ENCODE results near the gene ACSF3.

ACSF3 gene

GRCh38 chr16:89123831-89124100 is 30.1 kb downstream of the ACSF3 start:
- no peak for DNase-seq
- Histone ChIP-seq H3K79me1 (ENCODE audit: low read length) (no peaks in the 10 kb centered on the region), H3K23ac (ENCODE audit: low read length) (no peak overlapping the region), H4K8ac (ENCODE audit: low read depth, low read length) (no peak overlapping the region), H2AFZ (ENCODE audit: insufficient read depth, low read length, poor library complexity) (no peak overlapping the region), H4K91ac (ENCODE audit: low read depth, low read length) (no peak overlapping the region), H3K79me2 (ENCODE audit: control insufficient read depth, insufficient read depth, low read length, poor library complexity) (no peaks in the 10 kb centered on the region), H3K4me2 (ENCODE audit: low read length) (no peak overlapping the region), H3K36me3 (ENCODE audit: control insufficient read depth in 1 of 2, insufficient read depth in 2 of 2, low read length in 2 of 2) (peaks cover 31 to 45% of the 10 kb centered on the region in 2 experiments), H3K4me1 (ENCODE audit: control insufficient read depth in 1 of 2, insufficient read depth in 2 of 2, low read length in 2 of 2) (no peaks in the 10 kb centered on the region), H3K9me3 (ENCODE audit: insufficient read depth, low read depth, low read length) (peaks cover 7% of the 10 kb centered on the region), H3K4me3 (ENCODE audit: low read depth, low read length) (no peak overlapping the region), H3K9ac (ENCODE audit: low read length) (no peak overlapping the region), H3K18ac (ENCODE audit: low read length) (no peak overlapping the region), H2AK5ac (ENCODE audit: low read length) (no peak overlapping the region), H4K12ac (ENCODE audit: low read depth, low read length) (no peak overlapping the region), H3K27me3 (ENCODE audit: insufficient read depth, low read length) (no peaks in the 10 kb centered on the region), H2BK12ac (ENCODE audit: low read length) (no peak overlapping the region), H3K4ac (ENCODE audit: low read depth, low read length) (no peak overlapping the region), H3K14ac (ENCODE audit: low read length) (no peak overlapping the region), H2BK120ac (ENCODE audit: insufficient read depth, low read length, poor library complexity) (no peak overlapping the region), H3K27ac (ENCODE audit: low read depth, low read length) (no peak overlapping the region), H2BK5ac (ENCODE audit: low read depth, low read length, poor library complexity) (no peak overlapping the region)
- WGBS (ENCODE audit: extremely low coverage, insufficient coverage, insufficient read length): no CpG with 5 or more reads among the region's 12 CpGs

- Histone ChIP-seq H3K4me1 (ENCODE audit: control insufficient read depth in 1 of 2, insufficient read depth in 2 of 2, low read length in 2 of 2) (no peaks in the 10 kb centered on the region), H2BK12ac (ENCODE audit: low read length) (no peak overlapping the region), H2AFZ (ENCODE audit: insufficient read depth, low read length, poor library complexity) (no peak overlapping the region), H2AK5ac (ENCODE audit: low read length) (no peak overlapping the region), H4K91ac (ENCODE audit: low read depth, low read length) (no peak overlapping the region), H2BK120ac (ENCODE audit: insufficient read depth, low read length, poor library complexity) (no peak overlapping the region), H3K36me3 (ENCODE audit: control insufficient read depth in 1 of 2, insufficient read depth in 2 of 2, low read length in 2 of 2) (peaks cover 18 to 22% of the 10 kb centered on the region in 2 experiments), H3K79me1 (ENCODE audit: low read length) (no peaks in the 10 kb centered on the region), H3K27ac (ENCODE audit: low read depth, low read length) (no peak overlapping the region), H3K14ac (ENCODE audit: low read length) (no peak overlapping the region), H3K79me2 (ENCODE audit: control insufficient read depth, insufficient read depth, low read length, poor library complexity) (no peaks in the 10 kb centered on the region), H2BK5ac (ENCODE audit: low read depth, low read length, poor library complexity) (no peak overlapping the region), H3K4me3 (ENCODE audit: low read depth, low read length) (no peak overlapping the region), H3K18ac (ENCODE audit: low read length) (no peak overlapping the region), H3K9ac (ENCODE audit: low read length) (no peak overlapping the region), H3K4ac (ENCODE audit: low read depth, low read length) (no peak overlapping the region), H3K9me3 (ENCODE audit: insufficient read depth, low read depth, low read length) (peaks cover 2% of the 10 kb centered on the region), H3K23ac (ENCODE audit: low read length) (no peak overlapping the region), H4K12ac (ENCODE audit: low read depth, low read length) (no peak overlapping the region), H4K8ac (ENCODE audit: low read depth, low read length) (no peak overlapping the region), H3K27me3 (ENCODE audit: insufficient read depth, low read length) (no peaks in the 10 kb centered on the region), H3K4me2 (ENCODE audit: low read length) (no peak overlapping the region)
- no CpG with 5 or more reads among the region's 1 CpG for WGBS (ENCODE audit: extremely low coverage, insufficient coverage, insufficient read length)
- DNase-seq: no peak
Observed at GRCh38 chr16:89129378-89129777, 35.7 kb downstream of the ACSF3 start.

- Histone ChIP-seq H3K27me3 (ENCODE audit: insufficient read depth, low read length) (no peaks in the 10 kb centered on the region), H3K79me2 (ENCODE audit: control insufficient read depth, insufficient read depth, low read length, poor library complexity) (no peaks in the 10 kb centered on the region), H3K18ac (ENCODE audit: low read length) (no peak overlapping the region), H4K8ac (ENCODE audit: low read depth, low read length) (no peak overlapping the region), H3K4me2 (ENCODE audit: low read length) (no peak overlapping the region), H3K14ac (ENCODE audit: low read length) (no peak overlapping the region), H3K9me3 (ENCODE audit: insufficient read depth, low read depth, low read length) (no peaks in the 10 kb centered on the region), H4K12ac (ENCODE audit: low read depth, low read length) (no peak overlapping the region), H3K4me1 (ENCODE audit: control insufficient read depth in 1 of 2, insufficient read depth in 2 of 2, low read length in 2 of 2) (no peaks in the 10 kb centered on the region), H4K91ac (ENCODE audit: low read depth, low read length) (no peak overlapping the region), H3K23ac (ENCODE audit: low read length) (no peak overlapping the region), H3K4ac (ENCODE audit: low read depth, low read length) (no peak overlapping the region), H3K9ac (ENCODE audit: low read length) (no peak overlapping the region), H2BK5ac (ENCODE audit: low read depth, low read length, poor library complexity) (no peak overlapping the region), H2BK12ac (ENCODE audit: low read length) (no peak overlapping the region), H2BK120ac (ENCODE audit: insufficient read depth, low read length, poor library complexity) (no peak overlapping the region), H2AFZ (ENCODE audit: insufficient read depth, low read length, poor library complexity) (no peak overlapping the region), H3K4me3 (ENCODE audit: low read depth, low read length) (no peak overlapping the region), H3K27ac (ENCODE audit: low read depth, low read length) (no peak overlapping the region), H3K79me1 (ENCODE audit: low read length) (no peaks in the 10 kb centered on the region), H2AK5ac (ENCODE audit: low read length) (no peak overlapping the region), H3K36me3 (ENCODE audit: control insufficient read depth in 1 of 2, insufficient read depth in 2 of 2, low read length in 2 of 2) (peaks cover 17 to 24% of the 10 kb centered on the region in 2 experiments)
- no peak for DNase-seq
- no CpG with 5 or more reads among the region's 5 CpGs for WGBS (ENCODE audit: extremely low coverage, insufficient coverage, insufficient read length)
Observed at GRCh38 chr16:89130448-89130847, 36.8 kb downstream of the ACSF3 start.

GRCh38 chr16:89131783-89132182 is 38.1 kb downstream of the ACSF3 start:
- Histone ChIP-seq H3K27ac (ENCODE audit: low read depth, low read length) (no peak overlapping the region), H2AFZ (ENCODE audit: insufficient read depth, low read length, poor library complexity) (no peak overlapping the region), H2BK120ac (ENCODE audit: insufficient read depth, low read length, poor library complexity) (no peak overlapping the region), H4K91ac (ENCODE audit: low read depth, low read length) (no peak overlapping the region), H2AK5ac (ENCODE audit: low read length) (no peak overlapping the region), H3K4me3 (ENCODE audit: low read depth, low read length) (no peak overlapping the region), H3K27me3 (ENCODE audit: insufficient read depth, low read length) (no peaks in the 10 kb centered on the region), H2BK12ac (ENCODE audit: low read length) (no peak overlapping the region), H3K18ac (ENCODE audit: low read length) (no peak overlapping the region), H3K4ac (ENCODE audit: low read depth, low read length) (no peak overlapping the region), H3K9me3 (ENCODE audit: insufficient read depth, low read depth, low read length) (no peaks in the 10 kb centered on the region), H3K79me2 (ENCODE audit: control insufficient read depth, insufficient read depth, low read length, poor library complexity) (no peaks in the 10 kb centered on the region), H3K4me1 (ENCODE audit: control insufficient read depth in 1 of 2, insufficient read depth in 2 of 2, low read length in 2 of 2) (no peaks in the 10 kb centered on the region), H3K36me3 (ENCODE audit: control insufficient read depth in 1 of 2, insufficient read depth in 2 of 2, low read length in 2 of 2) (peaks cover 17 to 32% of the 10 kb centered on the region in 2 experiments), H3K79me1 (ENCODE audit: low read length) (no peaks in the 10 kb centered on the region), H4K8ac (ENCODE audit: low read depth, low read length) (no peak overlapping the region), H3K9ac (ENCODE audit: low read length) (no peak overlapping the region), H3K23ac (ENCODE audit: low read length) (no peak overlapping the region), H2BK5ac (ENCODE audit: low read depth, low read length, poor library complexity) (no peak overlapping the region), H4K12ac (ENCODE audit: low read depth, low read length) (no peak overlapping the region), H3K14ac (ENCODE audit: low read length) (no peak overlapping the region), H3K4me2 (ENCODE audit: low read length) (no peak overlapping the region)
- WGBS (ENCODE audit: extremely low coverage, insufficient coverage, insufficient read length): no CpG with 5 or more reads among the region's 17 CpGs
- DNase-seq: no peak
